CD4-positive, alpha-beta T cell treated with Interleukin-6 at 100 ng/mL for 8 hours (primary cell): Measurements from ENCODE around the gene SLC25A11.
"Not testable (repeated sequence)": the region's sequence is repeated elsewhere in the genome, so short reads cannot be mapped to it uniquely, and the experiment has no call there.

Experiments
- DNase-seq: peaks from one replicate; pipeline ENCODE4 v3.0.0-alpha.2; 2020; ENCODE audit warnings: mixed read lengths, low spot score

The SLC25A11 gene

GRCh38 chr17:4919511-4920047 is 20.3 kb downstream of the SLC25A11 start:
- no peak for DNase-seq

- not testable (repeated sequence) for DNase-seq
Observed at GRCh38 chr17:4914551-4914950, 25.3 kb downstream of the SLC25A11 start.

- no peak for DNase-seq
Observed at GRCh38 chr17:4913994-4914393, 25.9 kb downstream of the SLC25A11 start.

GRCh38 chr17:4908711-4909496 is 30.9 kb downstream of the SLC25A11 start:
- peak; percentile 79 for DNase-seq

GRCh38 chr17:4908301-4908700 is 31.5 kb downstream of the SLC25A11 start:
- no peak for DNase-seq

GRCh38 chr17:4906642-4907041 is 33.2 kb downstream of the SLC25A11 start:
- not testable (repeated sequence) for DNase-seq

GRCh38 chr17:4903051-4903818 is 36.6 kb downstream of the SLC25A11 start, which contains the start of gene CHRNE:
TSS of gene CHRNE (minus strand) at chr17:4903098. CDS start at chr17:4903063, 35 bp downstream.
- peak; percentile 82 for DNase-seq

- no peak for DNase-seq
Observed at GRCh38 chr17:4902540-4902939, 37.3 kb downstream of the SLC25A11 start.

- DNase-seq: no peak
Observed at GRCh38 chr17:4901648-4902344, 38.0 kb downstream of the SLC25A11 start.

- no peak for DNase-seq
Observed at GRCh38 chr17:4901108-4901647, 38.7 kb downstream of the SLC25A11 start.

GRCh38 chr17:4900231-4901107 is 39.4 kb downstream of the SLC25A11 start:
- peak; percentile 65 for DNase-seq

- DNase-seq: peak; percentile 81
Observed at GRCh38 chr17:4899341-4900230, 40.3 kb downstream of the SLC25A11 start, which contains the start of gene C17orf107. TSS of gene C17orf107 (plus strand) at chr17:4899536. CDS start at chr17:4899763, 227 bp downstream.

- no peak for DNase-seq
Observed at GRCh38 chr17:4898927-4899326, 40.9 kb downstream of the SLC25A11 start.

- no peak for DNase-seq
Observed at GRCh38 chr17:4898351-4898750, 41.5 kb downstream of the SLC25A11 start.

- no peak for DNase-seq
Observed at GRCh38 chr17:4897785-4898184, 42.1 kb downstream of the SLC25A11 start.

GRCh38 chr17:4897198-4897687 is 42.6 kb downstream of the SLC25A11 start:
- DNase-seq: no peak

- DNase-seq: no peak
Observed at GRCh38 chr17:4896332-4897197, 43.3 kb downstream of the SLC25A11 start.

- no peak for DNase-seq
Observed at GRCh38 chr17:4895657-4896331, 44.1 kb downstream of the SLC25A11 start.
